GM18499 (cell line): ENCODE results near the gene TPRX1.

Experiments used
- ATAC-seq: cut with Tn5 transposase; IDR thresholded peaks from one replicate; pipeline ENCODE4 v1.9.1; 2021; ENCODE audit warnings: moderate number of reproducible peaks; ENCODE audit not compliant: insufficient read depth, unreplicated experiment

Gene TPRX1

DNA sequence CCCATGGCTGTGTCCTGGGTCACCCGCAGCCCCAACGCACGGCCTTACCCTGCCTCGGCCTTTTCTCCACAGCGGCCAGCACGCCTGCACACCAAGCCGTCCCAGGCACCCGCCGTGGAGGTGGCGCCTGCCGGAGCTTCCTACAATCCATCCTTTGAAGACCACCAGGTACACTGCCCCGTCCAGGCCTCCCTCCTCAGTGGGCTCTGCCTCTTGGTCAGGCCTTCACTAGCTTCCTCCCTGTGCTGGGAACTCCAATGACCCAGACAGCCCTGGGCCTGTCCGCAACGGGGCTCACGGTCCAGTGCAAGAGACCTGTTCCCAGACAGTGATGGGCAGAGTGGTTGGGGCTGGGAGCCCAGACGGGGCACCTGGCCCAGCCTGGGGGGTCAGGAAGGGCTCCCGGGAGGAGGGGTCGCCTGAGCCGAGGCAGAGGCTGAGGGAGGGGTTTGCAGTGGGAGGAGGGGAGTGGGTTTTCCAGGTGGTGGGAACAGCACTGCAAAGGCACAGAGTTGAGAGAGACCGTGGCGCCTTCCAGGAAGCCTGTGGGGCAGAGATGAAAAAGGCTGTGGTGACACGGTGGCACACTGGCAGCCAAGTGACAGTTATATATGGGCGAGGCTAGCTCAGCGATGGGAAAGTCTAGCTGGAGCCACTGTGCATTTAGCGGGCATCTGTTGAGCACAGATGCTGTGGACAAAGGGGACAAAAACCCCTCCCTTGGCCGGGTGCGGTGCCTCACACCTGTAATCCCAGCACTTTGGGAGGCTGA is 51.7 kb downstream of the TPRX1 start:
- ATAC-seq: no peak
